ENCODE measurements around the gene LRSAM1.

Gene LRSAM1

DNA sequence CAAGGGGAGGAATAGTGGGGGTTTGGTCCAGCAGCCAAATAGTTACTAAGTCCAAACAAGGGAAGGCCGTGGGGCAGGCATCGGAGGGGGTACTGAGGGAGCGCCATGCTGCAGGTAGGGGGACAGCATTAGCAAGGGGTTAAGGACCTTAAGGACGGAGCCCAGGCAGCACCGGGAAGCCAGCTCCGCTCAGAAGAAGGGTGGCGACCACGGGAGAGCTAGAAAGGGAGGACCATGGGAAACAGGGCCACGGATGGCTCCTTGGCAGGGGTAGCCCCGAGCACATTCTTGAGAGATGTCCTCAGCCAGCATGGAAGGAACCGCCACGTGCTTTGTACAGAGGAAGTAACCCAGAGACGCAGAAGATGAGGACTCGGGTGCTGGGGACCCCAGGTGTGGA is 84.5 kb downstream of the LRSAM1 start:
- Histone ChIP-seq H3K27ac (no peak overlapping the region), H3K4me1 (ENCODE audit: control insufficient read depth in 1 of 2, insufficient read depth in 1 of 2, low read depth in 1 of 2, low read length in 1 of 2) (no peaks in the 10 kb centered on the region), H3K36me3 (no peaks in the 10 kb centered on the region), H3K9me3 (no peaks in the 10 kb centered on the region), H3K27me3 (no peaks in the 10 kb centered on the region), H3K4me3 (ENCODE audit: low read depth in 1 of 2, low read length in 1 of 2) (no peak overlapping the region)
- TF ChIP-seq, protein P1, sequence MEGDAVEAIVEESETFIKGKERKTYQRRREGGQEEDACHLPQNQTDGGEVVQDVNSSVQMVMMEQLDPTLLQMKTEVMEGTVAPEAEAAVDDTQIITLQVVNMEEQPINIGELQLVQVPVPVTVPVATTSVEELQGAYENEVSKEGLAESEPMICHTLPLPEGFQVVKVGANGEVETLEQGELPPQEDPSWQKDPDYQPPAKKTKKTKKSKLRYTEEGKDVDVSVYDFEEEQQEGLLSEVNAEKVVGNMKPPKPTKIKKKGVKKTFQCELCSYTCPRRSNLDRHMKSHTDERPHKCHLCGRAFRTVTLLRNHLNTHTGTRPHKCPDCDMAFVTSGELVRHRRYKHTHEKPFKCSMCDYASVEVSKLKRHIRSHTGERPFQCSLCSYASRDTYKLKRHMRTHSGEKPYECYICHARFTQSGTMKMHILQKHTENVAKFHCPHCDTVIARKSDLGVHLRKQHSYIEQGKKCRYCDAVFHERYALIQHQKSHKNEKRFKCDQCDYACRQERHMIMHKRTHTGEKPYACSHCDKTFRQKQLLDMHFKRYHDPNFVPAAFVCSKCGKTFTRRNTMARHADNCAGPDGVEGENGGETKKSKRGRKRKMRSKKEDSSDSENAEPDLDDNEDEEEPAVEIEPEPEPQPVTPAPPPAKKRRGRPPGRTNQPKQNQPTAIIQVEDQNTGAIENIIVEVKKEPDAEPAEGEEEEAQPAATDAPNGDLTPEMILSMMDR (IDR thresholded peaks at IDR 0.05): no peak

DNA sequence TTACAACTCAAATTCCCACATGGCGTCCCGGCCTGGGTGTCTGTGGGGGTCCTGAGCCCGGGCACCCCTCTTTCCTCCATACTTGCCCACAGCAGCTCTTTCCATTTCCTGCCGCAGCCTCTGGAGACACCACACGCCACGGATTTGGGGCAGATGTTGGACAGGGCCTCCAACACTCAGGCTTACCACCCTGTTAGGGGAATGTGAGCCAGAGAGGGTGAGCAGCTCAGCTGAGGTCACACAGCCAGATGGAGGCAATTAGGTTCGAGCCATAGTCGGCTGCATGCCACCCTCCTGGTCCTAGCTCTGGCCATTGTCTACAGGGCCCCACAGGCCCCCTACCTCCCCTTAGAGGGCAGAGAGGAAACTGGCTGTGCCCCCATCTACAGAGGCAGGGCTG is 85.2 kb downstream of the LRSAM1 start:
- Histone ChIP-seq H3K27me3 (no peaks in the 10 kb centered on the region), H3K4me3 (ENCODE audit: low read depth in 1 of 2, low read length in 1 of 2) (no peak overlapping the region), H3K27ac (no peak overlapping the region), H3K4me1 (ENCODE audit: control insufficient read depth in 1 of 2, insufficient read depth in 1 of 2, low read depth in 1 of 2, low read length in 1 of 2) (no peaks in the 10 kb centered on the region), H3K9me3 (no peaks in the 10 kb centered on the region), H3K36me3 (no peaks in the 10 kb centered on the region)
- TF ChIP-seq, protein P1 (IDR thresholded peaks at IDR 0.05): no peak

DNA sequence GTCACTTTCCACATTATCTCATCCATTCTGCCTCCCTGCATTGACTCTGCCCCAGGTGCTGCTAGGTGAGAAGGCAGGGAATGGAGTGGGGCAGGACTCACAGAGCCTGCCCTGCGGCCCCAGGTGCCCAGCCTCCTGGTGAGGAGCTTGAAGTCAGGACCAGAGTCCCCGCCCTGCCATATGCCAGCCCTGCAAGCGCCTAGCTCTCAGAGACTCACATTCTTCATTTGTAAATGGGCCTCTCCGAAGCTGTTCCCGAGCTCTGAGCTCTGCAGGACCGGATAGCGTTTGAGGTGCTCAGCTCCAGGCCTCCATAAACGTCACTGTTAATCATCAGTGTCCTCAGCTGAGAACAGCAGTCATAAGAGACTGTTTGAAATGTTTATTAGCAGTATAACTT is 85.7 kb downstream of the LRSAM1 start:
- H3K27ac ChIP-seq: no peak overlapping the region
- no peak overlapping the region for H3K4me3 ChIP-seq (ENCODE audit: low read depth in 1 of 2, low read length in 1 of 2)
- no peaks in the 10 kb centered on the region for H3K36me3 ChIP-seq
- TF ChIP-seq, protein P1 (IDR thresholded peaks at IDR 0.05): no peak
- H3K27me3 ChIP-seq: no peaks in the 10 kb centered on the region
- no peaks in the 10 kb centered on the region for H3K9me3 ChIP-seq
- H3K4me1 ChIP-seq (ENCODE audit: control insufficient read depth in 1 of 2, insufficient read depth in 1 of 2, low read depth in 1 of 2, low read length in 1 of 2): no peaks in the 10 kb centered on the region

DNA sequence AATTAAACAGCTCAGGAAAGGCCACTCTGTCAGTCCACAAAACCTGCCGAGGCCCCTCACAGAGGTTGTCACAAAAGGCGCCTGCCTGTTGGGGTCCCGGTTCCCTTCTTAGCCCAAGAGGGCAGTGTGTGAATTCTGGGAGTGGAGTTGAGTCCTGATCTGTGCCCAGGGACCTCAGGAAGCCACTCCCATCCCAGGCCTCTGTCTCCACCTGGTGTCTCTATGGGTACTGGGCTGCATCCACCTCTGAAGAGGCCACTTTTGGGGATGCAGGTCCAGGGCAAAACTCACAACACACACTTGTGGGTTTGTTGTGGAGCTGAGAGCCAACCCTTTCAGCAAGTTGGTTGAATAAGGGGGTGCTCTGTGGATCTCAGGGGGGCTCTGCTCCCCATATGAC is 86.5 kb downstream of the LRSAM1 start:
- no peak overlapping the region for H3K27ac ChIP-seq
- no peaks in the 10 kb centered on the region for H3K27me3 ChIP-seq
- TF ChIP-seq, protein P1 (IDR thresholded peaks at IDR 0.05): no peak
- H3K4me1 ChIP-seq (ENCODE audit: control insufficient read depth in 1 of 2, insufficient read depth in 1 of 2, low read depth in 1 of 2, low read length in 1 of 2): no peaks in the 10 kb centered on the region
- no peaks in the 10 kb centered on the region for H3K9me3 ChIP-seq
- no peaks in the 10 kb centered on the region for H3K36me3 ChIP-seq
- H3K4me3 ChIP-seq (ENCODE audit: low read depth in 1 of 2, low read length in 1 of 2): no peak overlapping the region

DNA sequence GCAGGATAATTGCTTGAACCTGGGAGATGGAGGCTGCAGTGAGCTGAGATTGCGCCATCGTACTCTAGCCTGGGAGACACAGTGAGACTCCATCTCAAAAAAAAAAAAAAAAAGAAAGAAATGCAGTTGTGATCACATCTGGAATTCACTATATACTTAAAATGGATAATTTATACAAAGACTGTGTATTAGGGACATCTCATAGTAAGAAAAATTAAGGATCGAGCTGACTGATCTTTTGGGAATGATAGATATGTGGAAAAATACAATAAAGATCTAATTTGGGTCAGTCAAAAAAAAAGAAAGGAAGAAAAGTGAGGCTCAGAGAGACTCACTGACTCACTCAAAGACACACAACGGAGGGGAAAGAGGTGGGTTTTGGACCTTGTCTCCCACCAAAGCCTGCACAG is 87.5 kb downstream of the LRSAM1 start:
- H3K36me3 ChIP-seq: no peaks in the 10 kb centered on the region
- H3K27ac ChIP-seq: no peak overlapping the region
- H3K9me3 ChIP-seq: no peaks in the 10 kb centered on the region
- H3K4me1 ChIP-seq (ENCODE audit: control insufficient read depth in 1 of 2, insufficient read depth in 1 of 2, low read depth in 1 of 2, low read length in 1 of 2): no peaks in the 10 kb centered on the region
- TF ChIP-seq, protein P1 (IDR thresholded peaks at IDR 0.05): no peak
- no peak overlapping the region for H3K4me3 ChIP-seq (ENCODE audit: low read depth in 1 of 2, low read length in 1 of 2)
- no peaks in the 10 kb centered on the region for H3K27me3 ChIP-seq

Data from neutrophil (primary cell).